Muscle layer of duodenum (tissue), 2 donors: ENCODE measurements around the gene TDRD1.

Experiments used
- H3K27ac ChIP-seq: one replicate; pipeline ENCODE4 v1.7.0; 2013; ENCODE audit warnings: mild to moderate bottlenecking, low read length
- H3K27me3 ChIP-seq: one replicate; pipeline ENCODE4 v1.7.0; 2013; ENCODE audit warnings: low read depth, mild to moderate bottlenecking, control low read depth, low read length
- H3K36me3 ChIP-seq, 2 donors: one replicate each; pipeline ENCODE4 v1.7.0; 2013; ENCODE audit warnings: low read length in 2 of 2, control low read depth in 1 of 2, mild to moderate bottlenecking in 1 of 2; ENCODE audit not compliant: insufficient read depth in 2 of 2, control insufficient read depth in 1 of 2
- H3K4me1 ChIP-seq, 2 donors: one replicate each; pipeline ENCODE4 v1.7.0; 2013; ENCODE audit warnings: low read length in 2 of 2, mild to moderate bottlenecking in 2 of 2, control low read depth in 1 of 2, moderate library complexity in 1 of 2; ENCODE audit not compliant: insufficient read depth in 2 of 2, control insufficient read depth in 1 of 2
- H3K4me3 ChIP-seq, 2 donors: one replicate each; pipeline ENCODE4 v1.7.0; 2013; ENCODE audit warnings: low read length in 2 of 2, low read depth in 1 of 2, mild to moderate bottlenecking in 1 of 2
- H3K9me3 ChIP-seq, 2 donors: one replicate each; pipeline ENCODE4 v1.7.0; 2013; ENCODE audit warnings: low read length in 2 of 2, control low read depth in 1 of 2, mild to moderate bottlenecking in 1 of 2; ENCODE audit not compliant: control insufficient read depth in 1 of 2
- donor health status: healthy.

Gene TDRD1

DNA sequence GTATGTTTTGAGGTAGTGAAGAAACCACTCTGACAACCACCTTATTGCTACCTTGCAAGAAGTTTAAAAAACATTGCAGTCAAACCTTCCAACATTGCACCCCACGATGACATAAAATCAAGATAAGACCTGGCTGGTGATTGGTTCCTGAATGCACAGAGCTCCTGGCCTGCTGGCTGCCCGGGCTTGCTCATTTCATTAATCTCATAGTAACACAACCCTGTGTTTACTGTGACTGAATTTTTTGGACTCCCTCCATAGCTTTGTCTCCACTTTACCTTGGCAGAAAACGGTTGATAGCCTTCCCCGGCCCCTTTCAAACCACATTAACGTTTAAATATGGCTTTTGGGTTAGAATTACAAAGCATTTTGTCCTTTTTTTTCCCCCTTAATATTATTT, 87.4 kb downstream of the TDRD1 start:
- H3K27me3 ChIP-seq: no peaks in the 10 kb centered on the region
- no peak overlapping the region for H3K27ac ChIP-seq
- no peaks in the 10 kb centered on the region for H3K9me3 ChIP-seq
- H3K4me1 ChIP-seq: peaks cover 2 to 7% of the 10 kb centered on the region in 2 donors
- no peak overlapping the region for H3K4me3 ChIP-seq
- H3K36me3 ChIP-seq: no peaks in the 10 kb centered on the region

DNA sequence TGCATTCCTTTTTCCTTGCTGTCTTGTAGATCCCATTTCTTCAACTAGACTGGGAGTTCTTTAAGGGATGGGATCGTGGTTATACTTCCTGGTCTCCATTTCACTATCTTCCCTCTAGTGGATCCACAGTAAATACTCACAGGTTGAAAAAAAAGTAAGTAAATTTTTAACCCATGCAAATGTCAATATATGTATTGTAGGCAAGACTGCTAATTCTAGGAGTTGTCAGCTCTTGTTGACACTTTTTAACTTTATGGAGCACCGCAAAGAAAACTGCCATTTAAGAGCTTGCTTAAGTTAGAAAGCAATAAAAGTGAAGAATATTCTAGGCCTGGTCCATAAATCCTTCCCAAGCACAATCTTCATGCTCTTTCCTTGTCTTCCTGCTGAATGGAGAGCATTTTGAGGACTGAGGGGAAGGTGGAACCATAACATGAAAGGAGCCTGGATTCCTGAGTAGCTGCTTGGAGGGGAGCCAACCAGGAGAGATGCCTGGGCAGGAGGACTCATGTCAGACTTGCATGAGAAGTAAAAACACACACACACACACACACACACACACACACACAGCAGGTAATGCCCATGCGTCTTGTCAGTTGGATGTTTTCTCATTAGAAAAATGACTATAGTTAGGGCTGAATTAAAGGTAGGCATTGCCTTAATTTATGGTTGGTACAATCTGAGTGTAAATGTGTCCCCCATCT, 92.1 kb downstream of the TDRD1 start:
- no peaks in the 10 kb centered on the region for H3K36me3 ChIP-seq
- H3K4me3 ChIP-seq: no peak overlapping the region
- H3K4me1 ChIP-seq: peaks cover 0 to 2% of the 10 kb centered on the region in 2 donors
- no peaks in the 10 kb centered on the region for H3K9me3 ChIP-seq
- no peak overlapping the region for H3K27ac ChIP-seq
- H3K27me3 ChIP-seq: no peaks in the 10 kb centered on the region

DNA sequence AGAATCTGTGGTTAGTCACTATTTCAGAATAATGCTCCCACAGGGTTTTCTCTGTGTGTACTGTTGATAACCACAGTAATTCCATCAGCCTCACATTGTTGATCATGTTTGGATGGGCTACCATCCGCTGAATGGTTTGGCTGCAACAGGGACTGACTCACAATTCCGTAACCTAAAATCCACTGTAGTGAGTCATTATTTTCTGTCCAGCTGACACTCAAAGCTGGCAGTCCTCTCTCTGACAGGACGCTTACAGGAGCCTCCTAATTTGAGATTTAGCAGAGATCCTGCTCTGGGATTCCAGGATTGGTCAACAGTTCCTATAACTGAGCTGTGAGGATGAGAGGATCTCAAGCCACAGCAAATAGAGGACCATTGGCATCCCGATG, 92.6 kb downstream of the TDRD1 start:
- H3K4me3 ChIP-seq: no peak overlapping the region
- no peaks in the 10 kb centered on the region for H3K9me3 ChIP-seq
- H3K36me3 ChIP-seq: no peaks in the 10 kb centered on the region
- H3K27me3 ChIP-seq: no peaks in the 10 kb centered on the region
- no peaks in the 10 kb centered on the region for H3K4me1 ChIP-seq
- H3K27ac ChIP-seq: no peak overlapping the region

DNA sequence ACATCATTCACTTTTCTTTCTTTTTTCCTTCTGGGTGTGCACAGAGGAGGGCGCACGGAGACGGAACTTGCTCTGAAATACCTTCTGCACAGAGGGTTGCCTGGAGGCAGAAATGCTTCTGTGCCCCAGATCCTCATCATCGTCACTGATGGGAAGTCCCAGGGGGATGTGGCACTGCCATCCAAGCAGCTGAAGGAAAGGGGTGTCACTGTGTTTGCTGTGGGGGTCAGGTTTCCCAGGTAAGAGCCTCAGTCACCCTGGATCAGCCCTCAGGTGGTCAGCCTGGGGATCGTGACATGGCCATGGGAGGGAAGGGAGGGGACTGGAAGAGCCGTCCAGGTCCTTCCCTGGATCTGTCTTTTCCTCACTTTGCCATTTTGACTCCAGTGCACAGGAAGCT, 93.5 kb downstream of the TDRD1 start:
- H3K4me3 ChIP-seq: no peak overlapping the region
- H3K36me3 ChIP-seq: no peaks in the 10 kb centered on the region
- no peak overlapping the region for H3K27ac ChIP-seq
- H3K27me3 ChIP-seq: no peaks in the 10 kb centered on the region
- no peaks in the 10 kb centered on the region for H3K4me1 ChIP-seq
- no peaks in the 10 kb centered on the region for H3K9me3 ChIP-seq

DNA sequence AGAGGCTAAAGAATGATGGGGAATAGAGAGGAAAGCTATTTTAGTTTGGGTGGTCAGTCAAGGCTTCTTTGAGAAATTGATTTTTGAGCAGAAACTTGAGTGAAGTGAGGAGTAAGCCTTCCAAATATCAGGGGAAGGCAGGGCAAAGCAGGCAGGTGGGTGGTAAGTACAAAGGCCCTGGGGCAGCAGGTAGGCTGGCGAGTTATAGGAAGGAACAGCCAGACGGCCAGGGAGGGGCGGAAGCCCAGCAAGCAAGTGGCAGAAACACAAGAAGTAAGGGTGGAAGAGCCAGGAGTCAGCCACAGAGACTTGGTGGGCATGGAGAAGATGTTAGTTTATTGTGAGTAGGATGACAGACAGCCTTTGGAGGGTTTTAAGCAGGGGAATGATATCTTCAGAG, 94.8 kb downstream of the TDRD1 start:
- no peak overlapping the region for H3K4me3 ChIP-seq
- H3K27ac ChIP-seq: no peak overlapping the region
- H3K27me3 ChIP-seq: no peaks in the 10 kb centered on the region
- H3K36me3 ChIP-seq: no peaks in the 10 kb centered on the region
- H3K9me3 ChIP-seq: no peaks in the 10 kb centered on the region
- H3K4me1 ChIP-seq: no peaks in the 10 kb centered on the region

DNA sequence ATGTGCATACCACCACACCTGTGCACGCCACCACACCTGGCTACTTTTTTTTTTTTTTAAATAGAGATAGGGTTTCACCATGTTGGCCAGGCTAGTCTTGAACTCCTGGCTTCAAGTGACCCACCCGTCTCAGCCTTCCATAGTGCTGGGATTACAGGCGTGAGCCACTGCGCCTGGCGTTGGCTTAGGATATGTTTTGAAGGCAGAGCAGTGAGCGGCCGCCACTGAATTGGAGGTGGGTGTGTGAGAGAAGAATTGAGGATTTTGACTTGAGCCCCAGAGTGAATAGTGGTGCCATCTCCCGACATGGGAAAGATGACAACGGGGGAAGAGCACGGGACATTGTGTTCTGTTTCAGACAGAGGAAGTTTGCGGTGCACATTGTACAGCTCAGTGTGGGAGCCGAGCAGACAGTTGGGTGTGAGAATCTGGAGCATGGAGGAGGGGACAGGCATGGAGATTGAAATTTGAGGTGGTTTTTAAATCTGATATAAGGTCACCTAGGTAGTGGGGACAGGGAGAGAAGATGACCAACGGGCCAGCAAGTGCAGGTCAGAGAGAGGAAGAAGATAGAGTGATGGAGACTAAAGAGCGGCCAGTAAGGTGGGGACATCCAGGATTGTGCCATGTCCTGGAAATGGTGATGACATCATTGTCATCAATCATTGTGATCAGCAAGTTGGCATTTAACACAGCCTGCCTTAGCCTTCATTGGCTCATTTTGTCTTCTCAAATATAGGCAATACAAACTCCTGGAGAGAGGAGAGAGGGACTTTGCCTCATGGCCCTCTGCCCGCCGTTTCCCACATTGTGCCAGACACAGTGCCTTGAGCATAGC, 95.7 kb downstream of the TDRD1 start:
- H3K36me3 ChIP-seq: no peaks in the 10 kb centered on the region

DNA sequence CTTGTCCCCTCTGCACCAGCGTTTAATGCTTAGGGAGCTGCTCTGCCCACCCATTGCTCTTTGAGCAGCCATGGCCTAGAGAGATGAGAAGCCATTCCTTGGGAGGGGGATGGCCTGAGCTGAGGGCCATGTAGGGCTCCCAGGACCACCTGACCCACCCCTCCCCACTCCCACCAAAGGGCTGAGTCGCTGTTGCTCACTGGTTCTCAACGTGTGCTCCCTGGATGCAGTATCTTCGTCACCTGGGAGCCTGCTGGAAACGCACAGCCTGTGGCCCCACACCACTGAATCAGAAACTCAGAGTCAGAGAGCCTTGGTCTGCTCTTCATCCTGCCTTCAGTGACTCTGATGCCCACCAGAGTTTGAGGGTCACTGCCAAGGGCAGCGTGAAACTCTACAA, 96.9 kb downstream of the TDRD1 start:
- H3K4me1 ChIP-seq: no peaks in the 10 kb centered on the region
- H3K36me3 ChIP-seq: no peaks in the 10 kb centered on the region
- no peak overlapping the region for H3K4me3 ChIP-seq
- H3K27ac ChIP-seq: no peak overlapping the region
- H3K27me3 ChIP-seq: no peaks in the 10 kb centered on the region
- H3K9me3 ChIP-seq: no peaks in the 10 kb centered on the region

More for the DNA sequence above, 95.7 kb downstream of the TDRD1 start:
- no peaks in the 10 kb centered on the region for H3K4me1 ChIP-seq
- H3K9me3 ChIP-seq: no peaks in the 10 kb centered on the region
- no peak overlapping the region for H3K4me3 ChIP-seq
- no peak overlapping the region for H3K27ac ChIP-seq
- H3K27me3 ChIP-seq: no peaks in the 10 kb centered on the region

DNA sequence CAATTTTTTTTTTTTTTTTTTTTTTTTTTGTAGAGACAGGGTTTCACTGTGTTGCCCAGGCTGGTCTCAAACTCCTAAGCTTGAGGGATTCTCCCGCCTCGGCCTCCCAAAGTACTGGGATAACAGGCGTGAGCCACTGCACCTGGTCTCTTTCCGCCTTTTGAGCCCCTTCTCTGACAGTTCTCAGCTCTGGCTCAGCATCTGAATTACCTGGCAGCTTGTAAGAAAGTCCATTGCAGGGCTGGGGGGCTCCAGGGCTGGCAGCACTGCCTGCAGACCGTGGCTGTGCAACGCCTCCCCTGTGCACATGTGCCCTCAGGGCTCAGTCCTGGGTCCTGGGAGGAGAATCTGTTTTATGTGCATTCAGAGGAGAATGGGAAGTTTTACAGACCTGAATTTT, 97.5 kb downstream of the TDRD1 start:
- no peaks in the 10 kb centered on the region for H3K9me3 ChIP-seq

DNA sequence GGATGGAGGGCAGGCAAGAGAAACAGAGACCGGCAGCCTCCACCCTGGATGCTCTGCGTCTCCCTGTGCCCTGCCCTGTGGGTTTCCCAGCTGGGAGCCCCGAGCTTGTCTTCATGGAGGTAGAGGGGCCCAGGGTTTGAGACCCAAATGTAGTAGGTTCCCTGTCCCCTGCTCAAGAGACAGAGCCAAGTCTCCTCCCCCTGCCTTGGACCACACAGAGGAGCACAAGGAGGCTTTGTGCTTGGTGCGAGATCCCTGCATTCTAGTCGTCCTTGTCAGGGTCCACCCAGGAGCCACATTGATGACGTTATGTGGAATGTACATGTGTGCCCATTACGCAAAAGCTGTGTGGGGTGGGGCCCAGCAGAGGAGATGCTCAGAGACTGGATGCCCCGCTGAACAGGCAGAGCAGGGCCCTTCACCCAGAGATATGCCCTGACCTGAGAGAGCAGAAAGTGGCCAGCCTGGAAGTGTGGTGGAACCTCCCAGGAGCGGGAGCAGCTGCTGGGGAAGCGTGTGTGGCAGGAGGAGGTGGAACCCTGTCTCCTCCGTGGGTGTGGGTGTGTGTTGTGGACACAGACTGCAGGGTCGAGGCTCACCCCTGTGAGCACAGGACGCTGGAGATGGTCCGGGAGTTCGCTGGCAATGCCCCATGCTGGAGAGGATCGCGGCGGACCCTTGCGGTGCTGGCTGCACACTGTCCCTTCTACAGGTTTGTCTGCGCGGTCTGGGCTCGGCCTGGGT, 99.2 kb downstream of the TDRD1 start:
- Histone ChIP-seq H3K36me3 (no peaks in the 10 kb centered on the region), H3K4me3 (no peak overlapping the region), H3K27ac (no peak overlapping the region), H3K9me3 (no peaks in the 10 kb centered on the region), H3K27me3 (no peaks in the 10 kb centered on the region), H3K4me1 (no peaks in the 10 kb centered on the region)

More for the DNA sequence above, 97.5 kb downstream of the TDRD1 start:
- H3K27me3 ChIP-seq: no peaks in the 10 kb centered on the region
- H3K36me3 ChIP-seq: no peaks in the 10 kb centered on the region
- no peaks in the 10 kb centered on the region for H3K4me1 ChIP-seq
- H3K4me3 ChIP-seq: no peak overlapping the region
- no peak overlapping the region for H3K27ac ChIP-seq

DNA sequence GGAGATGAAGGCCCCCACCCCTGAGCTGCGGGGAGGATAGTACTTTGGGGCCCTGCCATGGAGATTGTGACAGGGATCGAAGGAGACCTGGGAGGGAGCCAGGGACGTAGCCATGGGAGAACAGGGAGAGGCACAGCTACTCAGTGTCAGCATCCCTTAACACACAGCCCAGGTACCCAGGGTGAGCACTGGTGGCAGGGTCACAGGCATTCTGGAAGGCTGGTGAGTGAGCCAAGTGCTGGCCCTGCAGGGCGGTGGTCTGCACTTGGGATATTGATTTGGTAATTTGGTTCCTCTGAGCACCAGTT, 99.7 kb downstream of the TDRD1 start:
- Histone ChIP-seq H3K27me3 (no peaks in the 10 kb centered on the region), H3K36me3 (no peaks in the 10 kb centered on the region), H3K9me3 (no peaks in the 10 kb centered on the region), H3K4me1 (no peaks in the 10 kb centered on the region), H3K4me3 (no peak overlapping the region), H3K27ac (no peak overlapping the region)

DNA sequence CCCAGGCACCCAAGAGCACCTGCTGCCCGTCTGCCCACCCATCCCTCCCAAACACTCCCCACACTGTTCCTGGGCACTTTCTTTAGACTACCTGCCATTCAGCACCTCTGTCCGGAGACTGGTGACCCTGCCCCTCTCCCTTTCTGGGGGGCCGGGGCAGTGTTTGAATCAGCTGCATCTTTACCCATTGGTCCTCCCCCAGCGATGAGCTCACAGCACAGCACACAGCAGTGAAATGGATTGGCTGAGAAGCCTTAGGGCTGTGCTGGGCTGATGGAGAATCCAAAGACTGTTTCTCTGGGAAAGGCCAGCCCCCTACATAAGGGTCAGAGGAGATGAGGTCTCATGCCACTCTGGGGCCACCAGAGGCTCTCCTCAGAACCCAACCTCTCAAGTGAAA, 100.1 kb downstream of the TDRD1 start:
- no peak overlapping the region for H3K4me3 ChIP-seq
- H3K27ac ChIP-seq: no peak overlapping the region
- H3K36me3 ChIP-seq: no peaks in the 10 kb centered on the region
- no peaks in the 10 kb centered on the region for H3K9me3 ChIP-seq
- no peaks in the 10 kb centered on the region for H3K27me3 ChIP-seq
- no peaks in the 10 kb centered on the region for H3K4me1 ChIP-seq
